Forelimb muscle (tissue), 1 donor: ENCODE measurements around the gene LARP6. TPM values are rescaled to one million over a fixed set of nuclear protein-coding genes. Genes with fewer than 3 reads are reported as not detected.
"Not testable (repeated sequence)": the region's sequence is repeated elsewhere in the genome, so short reads cannot be mapped to it uniquely, and the experiment has no call there.

Experiments used
- DNase-seq: peaks from one replicate; pipeline ENCODE4 v3.0.0-alpha.2; 2013; ENCODE audit warnings: low read depth
- polyA plus RNA-seq: library from polyadenylated mRNA; unstranded; fragments of 120-200 nt; gene quantifications from one replicate; pipeline ENCODE4 v1.2.1, GENCODE V29; 2013; ENCODE audit not compliant: insufficient read length

The LARP6 gene
- polyA plus RNA-seq, 1 donor: 11.4 TPM

DNA sequence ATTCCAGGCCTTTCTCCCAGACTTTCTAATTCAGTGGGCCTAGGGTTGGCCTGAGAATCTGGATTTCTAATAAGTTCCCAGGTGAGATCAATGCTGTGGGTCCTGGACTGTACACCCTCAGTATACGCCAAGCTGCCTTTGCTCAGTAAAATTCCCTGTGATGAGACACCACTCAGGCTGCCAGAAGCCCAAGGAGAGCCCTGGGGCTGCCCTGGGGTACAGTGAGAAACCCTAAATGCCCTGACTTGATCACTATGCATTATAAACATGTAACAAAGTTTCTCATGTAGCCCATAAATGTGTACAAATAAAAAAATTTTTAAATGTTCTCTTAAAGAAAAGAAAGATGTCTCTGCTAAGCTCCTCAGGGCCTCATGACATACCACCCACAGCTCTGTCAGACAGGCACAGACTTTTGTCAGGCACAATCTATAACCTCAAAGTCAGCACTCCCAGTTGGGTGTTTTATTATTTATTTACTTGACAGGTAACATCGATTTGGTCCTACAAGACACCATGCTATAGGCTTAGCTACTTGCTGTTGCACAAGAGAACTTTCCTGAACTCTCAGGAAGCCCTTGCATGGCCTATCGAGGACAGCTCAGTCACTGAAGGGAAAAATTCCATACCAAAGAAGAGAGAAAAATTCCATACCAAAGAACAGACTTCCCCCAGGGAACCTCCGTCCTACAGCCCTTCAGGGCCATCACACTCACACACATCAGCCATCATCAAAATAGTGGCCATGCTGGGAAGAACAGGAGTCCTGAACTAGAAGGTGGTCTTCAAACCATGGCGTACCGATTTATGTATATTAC is 22.7 kb downstream of the LARP6 start:
- DNase-seq: no peak

DNA sequence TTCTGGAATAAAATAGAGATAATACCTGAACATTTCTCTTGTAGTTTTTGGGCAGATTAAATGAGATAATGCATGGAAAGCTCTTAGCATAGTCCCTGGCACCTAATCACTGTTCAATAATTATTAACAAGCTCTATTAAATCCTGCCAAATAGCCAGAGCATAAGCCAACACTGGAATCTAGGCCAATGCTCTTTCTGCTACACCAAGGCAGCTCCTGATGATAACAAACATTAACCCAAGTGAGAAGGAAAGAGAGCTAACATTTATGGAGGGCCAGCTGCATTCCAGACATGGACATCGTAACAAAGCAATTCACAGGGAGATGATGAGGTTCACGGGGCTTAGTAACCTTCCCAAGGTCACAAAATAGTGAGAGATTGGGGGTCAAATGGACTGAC is 23.3 kb downstream of the LARP6 start:
- no peak for DNase-seq

- DNase-seq: no peak
These were observed 24.4 kb downstream of the LARP6 start for GRCh38 chr15:70829371-70830166.

- no peak for DNase-seq
These were observed 26.2 kb downstream of the LARP6 start for GRCh38 chr15:70827721-70828120.

GRCh38 chr15:70826634-70827033 is 27.3 kb downstream of the LARP6 start:
- no peak for DNase-seq

GRCh38 chr15:70825841-70826240 is 28.1 kb downstream of the LARP6 start:
- DNase-seq: no peak

DNA sequence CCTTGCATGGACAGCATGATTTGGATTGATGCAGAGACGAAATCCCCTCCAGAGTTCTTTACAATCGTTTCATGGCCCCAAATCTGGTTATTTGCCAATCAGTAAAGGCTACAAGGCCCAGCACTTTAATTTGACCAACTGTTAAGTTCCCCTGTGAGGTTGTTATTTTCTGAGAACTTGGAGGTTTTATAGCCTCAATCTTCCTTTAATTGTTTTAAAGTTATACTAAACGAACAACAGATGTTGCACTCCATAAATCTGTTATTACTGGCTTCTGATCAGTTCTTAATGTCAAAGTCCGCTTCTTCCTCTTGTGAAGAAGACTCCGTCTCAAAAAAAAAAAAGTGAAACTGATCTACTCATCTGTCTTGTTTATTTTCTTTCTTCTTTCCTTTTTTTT is 30.8 kb downstream of the LARP6 start:
- no peak for DNase-seq

- no peak for DNase-seq
These were observed 33.7 kb downstream of the LARP6 start for GRCh38 chr15:70820214-70820613.

DNA sequence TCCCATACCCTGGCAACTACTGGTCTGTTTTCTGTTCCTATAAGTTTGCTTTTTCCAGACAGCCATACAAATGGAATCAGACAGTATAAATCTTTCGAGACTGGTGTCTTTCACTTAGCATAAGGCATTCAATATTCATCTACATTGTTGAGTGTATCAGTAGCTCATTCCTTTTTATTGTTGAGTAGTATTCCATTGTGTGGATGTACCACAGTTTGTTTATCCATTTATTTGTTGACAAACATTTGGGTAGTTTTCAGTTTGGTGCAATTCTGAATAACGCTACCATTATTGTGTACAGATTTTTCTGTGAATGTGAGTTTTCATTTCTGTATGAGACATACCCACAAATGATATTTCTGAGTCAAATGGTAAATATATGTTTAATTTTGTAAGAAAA is 35.4 kb downstream of the LARP6 start:
- DNase-seq: no peak

GRCh38 chr15:70817266-70817665 is 36.7 kb downstream of the LARP6 start:
- no peak for DNase-seq

- DNase-seq: no peak
These were observed 38.4 kb downstream of the LARP6 start for GRCh38 chr15:70815604-70816003.

GRCh38 chr15:70815011-70815410 is 38.9 kb downstream of the LARP6 start:
- not testable (repeated sequence) for DNase-seq

DNA sequence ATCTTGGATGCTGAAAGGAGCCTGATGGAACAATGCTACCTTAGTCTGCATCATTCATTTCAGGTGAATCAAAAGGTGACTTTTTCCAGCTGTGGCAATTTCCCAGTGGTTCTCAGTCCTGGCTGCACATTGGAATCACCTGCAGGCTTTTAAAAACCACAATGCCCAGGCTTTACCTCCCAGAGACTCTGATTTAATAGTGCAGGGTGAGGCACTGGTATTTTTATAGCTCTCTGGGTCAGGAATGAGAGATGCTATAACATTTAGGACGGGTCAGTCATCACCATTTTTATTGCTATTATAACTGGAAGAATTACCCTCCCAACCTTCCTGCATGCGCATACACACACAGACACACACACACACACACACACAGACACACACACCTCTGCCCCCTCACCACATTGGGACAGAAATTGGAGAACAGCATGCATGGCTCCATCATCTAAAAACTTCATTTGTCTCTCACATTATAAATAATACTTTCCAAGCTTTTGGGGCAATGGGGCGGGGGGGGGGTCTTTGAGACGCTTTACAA is 41.1 kb downstream of the LARP6 start:
- DNase-seq: no peak

GRCh38 chr15:70810916-70811578 is 42.9 kb downstream of the LARP6 start:
- no peak for DNase-seq

DNA sequence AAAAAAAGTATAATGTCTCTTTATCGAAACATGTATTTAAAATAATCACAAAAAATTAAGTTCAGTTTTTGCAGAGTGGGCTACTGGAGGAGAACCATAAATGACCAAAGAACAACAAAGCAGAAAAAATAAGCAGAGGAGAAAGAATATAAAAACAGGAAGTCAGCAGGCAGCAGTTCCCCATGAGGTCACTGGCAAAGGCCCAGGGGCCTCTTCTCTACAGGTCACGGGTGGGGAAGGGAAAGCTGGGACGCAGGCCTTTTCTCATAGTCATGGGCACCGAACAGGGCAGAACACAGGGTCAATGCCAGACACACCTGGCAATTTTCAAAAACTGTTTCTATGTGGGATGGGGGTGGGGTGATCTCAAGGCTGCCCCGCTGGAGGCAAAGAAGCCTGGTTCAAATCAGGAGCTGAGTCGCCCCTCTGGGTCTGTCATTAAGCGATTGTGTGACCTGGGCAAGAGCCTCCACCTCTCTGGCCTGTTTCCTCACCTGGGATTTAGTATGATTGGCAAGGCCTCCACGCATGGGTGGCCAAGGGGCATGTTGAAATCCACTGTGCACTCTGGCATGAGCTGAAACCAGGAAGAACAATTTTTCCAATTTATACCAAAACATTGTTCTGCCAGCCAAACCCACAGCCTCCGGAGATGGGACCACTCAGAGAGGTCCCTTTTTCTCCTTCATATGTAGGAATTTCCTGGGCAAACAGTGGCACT is 46.8 kb downstream of the LARP6 start:
- DNase-seq: no peak

- not testable (repeated sequence) for DNase-seq
These were observed 49.6 kb downstream of the LARP6 start for GRCh38 chr15:70804388-70804787.

DNA sequence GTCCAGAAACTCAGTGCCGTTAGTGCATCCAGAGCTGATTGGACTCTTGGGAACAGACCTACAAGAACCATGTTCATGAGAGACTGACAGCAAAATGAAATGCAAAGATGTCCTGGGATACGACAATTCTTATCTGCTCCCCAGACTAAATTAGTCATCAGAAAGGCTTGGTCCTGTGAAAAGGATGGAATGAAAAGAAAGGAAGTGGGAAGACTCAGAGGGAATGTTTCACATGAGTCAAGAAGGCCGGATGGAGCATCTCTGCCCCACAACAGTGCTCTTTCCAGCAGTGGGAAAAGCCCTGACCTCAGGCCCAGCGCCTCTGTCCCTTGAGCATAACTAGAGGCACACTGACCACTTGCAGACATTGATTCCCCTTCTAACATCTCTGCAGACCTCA is 51.3 kb downstream of the LARP6 start:
- DNase-seq: no peak

- DNase-seq: no peak
These were observed 52.8 kb downstream of the LARP6 start for GRCh38 chr15:70801109-70801508.

- no peak for DNase-seq
These were observed 54.1 kb downstream of the LARP6 start for GRCh38 chr15:70799667-70800450.

DNA sequence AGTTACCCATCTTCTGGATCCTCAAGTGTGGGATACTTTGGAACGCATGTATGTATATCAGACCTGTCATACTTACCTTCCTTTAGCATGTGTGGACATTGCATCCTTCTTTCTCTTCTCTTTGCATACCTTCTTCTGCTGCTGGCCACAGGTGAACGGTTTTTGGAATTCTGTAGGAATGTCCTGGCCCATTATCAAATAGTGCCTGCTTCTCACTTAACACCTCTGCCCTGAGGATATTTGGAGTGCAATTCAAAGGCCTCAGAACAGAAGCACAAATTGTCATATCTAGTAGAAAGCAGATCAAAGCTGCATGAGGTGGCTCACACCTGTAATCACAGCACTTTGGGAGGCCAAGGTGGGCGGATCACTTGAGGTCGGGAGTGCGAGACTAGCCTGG is 56.5 kb downstream of the LARP6 start:
- no peak for DNase-seq
